DND-41 (cell line): ENCODE results near the gene DTYMK.

Experiments
- CTCF ChIP-seq: IDR thresholded peaks from 2 replicates; pipeline ENCODE4 v1.5.1; 2012; ENCODE audit warnings: borderline replicate concordance, low read length, moderate library complexity, mild to moderate bottlenecking; ENCODE audit not compliant: poor library complexity, severe bottlenecking; ENCODE audit errors: extremely low read depth
- EZH2 ChIP-seq: IDR thresholded peaks from 3 replicates; pipeline ENCODE4 v1.6.1; 2012; ENCODE audit warnings: borderline replicate concordance, low read depth, mild to moderate bottlenecking, moderate library complexity, low read length, inconsistent platforms; ENCODE audit not compliant: severe bottlenecking

GRCh38 chr2:241629762-241630435 is 56.7 kb downstream of the DTYMK start:
- TF ChIP-seq CTCF, result no peak
- no peak for TF ChIP-seq EZH2
